Aorta (tissue), 5 donors: ENCODE results near the gene RPA1. TPM values are rescaled to one million over a fixed set of nuclear protein-coding genes. Genes with fewer than 3 reads are reported as not detected.
"Not testable (repeated sequence)": the region's sequence is repeated elsewhere in the genome, so short reads cannot be mapped to it uniquely, and the experiment has no call there.

Source experiments
- ATAC-seq: fragments of 200-7000 bp; cut with Tn5 transposase; one replicate; pipeline ENCODE4 v1.9.1; 2022; ENCODE audit warnings: moderate library complexity; ENCODE audit not compliant: low FRiP score
- DNase-seq, 2 donors: peaks; one replicate each; pipeline ENCODE4 v3.0.0-alpha.2; 2020
- H3K27ac ChIP-seq, 2 donors: one replicate each; pipeline ENCODE4 v1.5.1; 2013; ENCODE audit warnings: low read length in 2 of 2, mild to moderate bottlenecking in 2 of 2, moderate library complexity in 2 of 2, control low read depth in 1 of 2, inconsistent platforms in 1 of 2, low read depth in 1 of 2
- H3K27me3 ChIP-seq, 2 donors: one replicate each; pipeline ENCODE4 v1.6.1; 2013; ENCODE audit warnings: control low read depth in 1 of 2, low read length in 1 of 2, mild to moderate bottlenecking in 1 of 2, moderate library complexity in 1 of 2; ENCODE audit not compliant: insufficient read depth in 2 of 2, control insufficient read depth in 1 of 2
- H3K36me3 ChIP-seq, 2 donors: one replicate each; pipeline ENCODE4 v1.6.1; 2013; ENCODE audit warnings: control low read depth in 1 of 2, low read length in 1 of 2, mild to moderate bottlenecking in 1 of 2; ENCODE audit not compliant: insufficient read depth in 2 of 2, control insufficient read depth in 1 of 2
- H3K4me1 ChIP-seq, 2 donors: one replicate each; pipeline ENCODE4 v1.6.1; 2013; ENCODE audit warnings: low read length in 2 of 2, control low read depth in 1 of 2, mild to moderate bottlenecking in 1 of 2, moderate library complexity in 1 of 2; ENCODE audit not compliant: insufficient read depth in 2 of 2, control insufficient read depth in 1 of 2
- H3K4me3 ChIP-seq, 2 donors: one replicate each; pipeline ENCODE4 v1.5.1; 2013; ENCODE audit warnings: low read length in 2 of 2, control low read depth in 1 of 2, mild to moderate bottlenecking in 1 of 2
- H3K9me3 ChIP-seq: one replicate; pipeline ENCODE4 v1.6.1; 2013; ENCODE audit warnings: mild to moderate bottlenecking, low read length; ENCODE audit not compliant: control insufficient read depth
- WGBS, 2 donors: extraction: QIAGEN DNeasy Blood & Tissue Kit; methylation state at CpG; one replicate each; pipeline ENCODE4 v1.1.7; 2013; 5-methylcytosine and 5-hydroxymethylcytosine counted together
- intact Hi-C, 2 donors: fragments of 100-400 bp; cut with DNase I; formaldehyde crosslinking; loops; one replicate each; pipeline versions ENCODE4 v1.14.2 to v1.15.0; 2022
- polyA plus RNA-seq, 2 donors: library from polyadenylated mRNA; stranded (reverse); fragments of 200-250 nt; gene quantifications; one replicate each; pipeline ENCODE4 v1.2.3, GENCODE V29; 2013
- total RNA-seq, 2 donors: library from RNA; stranded (reverse); fragmentation: NEBNext Ultra II Directional; extraction: Animal tissue kit (Norgen Biotek cat#: 25700); gene quantifications; one replicate each; pipeline ENCODE4 v1.2.1, GENCODE V29; 2021
- donor health status: healthy with polysubstance abuse.
- donor health status: Bipolar disorder and iron deficiency.
- donor health status: DM: no; HTN: no; CAD: no.
- donor health status: DM: no; HTN: no; CAD: no.
- donor health status: DM: yes; HTN: yes; CAD: no.

RPA1 gene
- total and polyA plus RNA-seq, 4 donors: 17.2 to 75.0 (median 44.4) TPM

GRCh38 chr17:1803280-1803679, 26.5 kb upstream of the RPA1 start:
- Histone ChIP-seq H3K27me3 (no peaks in the 10 kb centered on the region), H3K9me3 (no peaks in the 10 kb centered on the region), H3K4me1 (no peaks in the 10 kb centered on the region), H3K4me3 (no peak overlapping the region), H3K27ac (no peak overlapping the region), H3K36me3 (peaks cover 0 to 8% of the 10 kb centered on the region in 2 donors)
- intact Hi-C loops: no loop called here
- no peak for ATAC-seq
- DNase-seq: no peak
- 94% methylated on average over 6 of the region's 6 CpGs for WGBS, 2 donors

- Histone ChIP-seq H3K4me3 (no peak overlapping the region), H3K27me3 (no peaks in the 10 kb centered on the region), H3K9me3 (no peaks in the 10 kb centered on the region), H3K27ac (no peak overlapping the region), H3K36me3 (no peaks in the 10 kb centered on the region), H3K4me1 (no peaks in the 10 kb centered on the region)
- ATAC-seq (no peak), DNase-seq (no peak)
- 88 to 89% methylated on average over 6 of the region's 6 CpGs for WGBS, 2 donors
- intact Hi-C loops: no loop called here
These were observed 21.9 kb upstream of the RPA1 start for GRCh38 chr17:1807890-1808289.

- Histone ChIP-seq H3K36me3 (no peaks in the 10 kb centered on the region), H3K9me3 (no peaks in the 10 kb centered on the region), H3K4me3 (no peak overlapping the region), H3K4me1 (no peaks in the 10 kb centered on the region), H3K27me3 (no peaks in the 10 kb centered on the region), H3K27ac (no peak overlapping the region)
- intact Hi-C loops: no loop called here
- 79 to 86% methylated on average over 2 of the region's 2 CpGs for WGBS, 2 donors
- ATAC-seq: no peak
- no peak for DNase-seq
These were observed 21.2 kb upstream of the RPA1 start for GRCh38 chr17:1808644-1809043.

- intact Hi-C loops, H3K4me1 ChIP-seq, ATAC-seq, H3K4me3 ChIP-seq, H3K36me3 ChIP-seq, DNase-seq, H3K27ac ChIP-seq, H3K9me3 ChIP-seq, H3K27me3 ChIP-seq: not testable (repeated sequence)
- 98% methylated on average over 8 of the region's 8 CpGs for WGBS, 2 donors
These were observed 20.0 kb upstream of the RPA1 start for GRCh38 chr17:1809815-1810214.

GRCh38 chr17:1810450-1811103, 19.2 kb upstream of the RPA1 start:
- ATAC-seq: no peak

GRCh38 chr17:1813088-1813487, 16.7 kb upstream of the RPA1 start:
- ATAC-seq (peak; percentile 7), DNase-seq (no peak)
- intact Hi-C loops: no loop called here

More at GRCh38 chr17:1810450-1811103, 19.2 kb upstream of the RPA1 start:
- H3K9me3 ChIP-seq: no peaks in the 10 kb centered on the region
- WGBS, 2 donors: 92 to 94% methylated on average over 20 of the region's 20 CpGs
- no peaks in the 10 kb centered on the region for H3K36me3 ChIP-seq
- H3K4me3 ChIP-seq: no peak overlapping the region
- no peaks in the 10 kb centered on the region for H3K4me1 ChIP-seq
- intact Hi-C loops: no loop called here
- no peak overlapping the region for H3K27ac ChIP-seq
- DNase-seq: no peak
- no peaks in the 10 kb centered on the region for H3K27me3 ChIP-seq

GRCh38 chr17:1820528-1821252, 9.1 kb upstream of the RPA1 start:
- intact Hi-C loops: no loop called here
- Histone ChIP-seq H3K4me1 (no peaks in the 10 kb centered on the region), H3K27ac (no peak overlapping the region), H3K9me3 (no peaks in the 10 kb centered on the region), H3K27me3 (no peaks in the 10 kb centered on the region), H3K4me3 (no peak overlapping the region), H3K36me3 (no peaks in the 10 kb centered on the region)
- 37 to 49% methylated on average over 7 of the region's 7 CpGs for WGBS, 2 donors
- DNase-seq: no peak
- ATAC-seq: no peak

More at GRCh38 chr17:1813088-1813487, 16.7 kb upstream of the RPA1 start:
- H3K9me3 ChIP-seq: no peaks in the 10 kb centered on the region
- no peak overlapping the region for H3K27ac ChIP-seq
- WGBS, 2 donors: 81 to 84% methylated on average over 5 of the region's 5 CpGs
- no peaks in the 10 kb centered on the region for H3K27me3 ChIP-seq
- H3K36me3 ChIP-seq: no peaks in the 10 kb centered on the region
- no peak overlapping the region for H3K4me3 ChIP-seq
- H3K4me1 ChIP-seq: no peaks in the 10 kb centered on the region

GRCh38 chr17:1829216-1829591, 601 bp upstream of the RPA1 start:
- ATAC-seq (peak; percentile 35), DNase-seq (no peak)
- Histone ChIP-seq H3K27ac (no peak overlapping the region), H3K4me1 (no peaks in the 10 kb centered on the region), H3K27me3 (no peaks in the 10 kb centered on the region), H3K36me3 (no peaks in the 10 kb centered on the region), H3K9me3 (no peaks in the 10 kb centered on the region), H3K4me3 (peak overlapping the region; percentile 58 to 76)
- intact Hi-C loops: loop anchor here in 1 of 2 donors (2.0 kb wide), 2 partner anchors 104 to 112 kb away; partner anchors contain the start of gene WDR81
- WGBS, 2 donors: 0% methylated on average over 13 of the region's 13 CpGs

- no peak for DNase-seq
These were observed 483 bp downstream of the RPA1 start for GRCh38 chr17:1830288-1830687.

More at GRCh38 chr17:1830288-1830687, 483 bp downstream of the RPA1 start:
- no peaks in the 10 kb centered on the region for H3K9me3 ChIP-seq
- H3K4me1 ChIP-seq: no peaks in the 10 kb centered on the region
- 0 to 1% methylated on average over 11 of the region's 11 CpGs for WGBS, 2 donors
- H3K27ac ChIP-seq: peak overlapping the region in 1 of 2 donors; percentile 27
- no peaks in the 10 kb centered on the region for H3K27me3 ChIP-seq
- no peak for ATAC-seq
- peak overlapping the region; percentile 58 to 76 for H3K4me3 ChIP-seq
- H3K36me3 ChIP-seq: no peaks in the 10 kb centered on the region
- intact Hi-C loops: loop anchor here in 1 of 2 donors (10.0 kb wide), 1 partner anchor 105 kb away; the partner anchor contains the start of gene WDR81
